Activated T-cell treated with anti-CD3 and anti-CD28 coated beads, Interleukin-2, amount 50 U/mL, for 24 hours (primary cell): ENCODE measurements around the gene BTBD18.

Source experiments
- DNase-seq: peaks from one replicate; pipeline ENCODE4 v3.0.0-alpha.2; 2020
- H3K27ac Mint-ChIP-seq: 2 replicates; pipeline ENCODE4 v1.8.0; 2020; ENCODE audit warnings: mild to moderate bottlenecking, mixed read lengths
- H3K27me3 Mint-ChIP-seq: 2 replicates; pipeline ENCODE4 v1.8.0; 2020; ENCODE audit warnings: mixed read lengths
- H3K36me3 Mint-ChIP-seq: 2 replicates; pipeline ENCODE4 v1.8.0; 2020; ENCODE audit warnings: low read depth, mixed read lengths
- H3K4me1 Mint-ChIP-seq: 2 replicates; pipeline ENCODE4 v1.8.0; 2020; ENCODE audit warnings: low read depth, mixed read lengths
- H3K4me3 Mint-ChIP-seq: 2 replicates; pipeline ENCODE4 v1.8.0; 2020; ENCODE audit warnings: mild to moderate bottlenecking, moderate library complexity, mixed read lengths
- H3K9me3 Mint-ChIP-seq: 2 replicates; pipeline ENCODE4 v1.8.0; 2020; ENCODE audit warnings: mixed read lengths

BTBD18 gene

GRCh38 chr11:57751676-57752253, at the start of gene BTBD18:
TSS of gene BTBD18 (minus strand) at chr11:57751819. CDS start at chr11:57751188, 631 bp downstream.
- peaks cover 26% of the 10 kb centered on the region for H3K36me3 Mint-ChIP-seq
- H3K27me3 Mint-ChIP-seq = no peaks in the 10 kb centered on the region
- DNase-seq = no peak
- H3K9me3 Mint-ChIP-seq = no peaks in the 10 kb centered on the region
- H3K27ac Mint-ChIP-seq = peak within 1 kb of the TSS; percentile 65
- H3K4me1 Mint-ChIP-seq = peaks cover 14% of the 10 kb centered on the region
- H3K4me3 Mint-ChIP-seq = no peak within 1 kb of the TSS

- Mint-ChIP-seq H3K4me1 (peaks cover 24% of the 10 kb centered on the region), H3K9me3 (no peaks in the 10 kb centered on the region), H3K27ac (peak overlapping the region; percentile 88), H3K36me3 (peaks cover 45% of the 10 kb centered on the region), H3K27me3 (no peaks in the 10 kb centered on the region), H3K4me3 (no peak overlapping the region)
- DNase-seq = no peak
Measured at GRCh38 chr11:57801183-57801485, 49.5 kb upstream of the BTBD18 start.

- Mint-ChIP-seq H3K9me3 (no peaks in the 10 kb centered on the region), H3K4me3 (no peak overlapping the region)
- no peak for DNase-seq
Measured at GRCh38 chr11:57800444-57801182, 49.0 kb upstream of the BTBD18 start.

GRCh38 chr11:57798905-57799559, 47.4 kb upstream of the BTBD18 start:
- peaks cover 32% of the 10 kb centered on the region for H3K36me3 Mint-ChIP-seq
- H3K27ac Mint-ChIP-seq = peak overlapping the region; percentile 53
- H3K9me3 Mint-ChIP-seq = no peaks in the 10 kb centered on the region
- DNase-seq = no peak
- H3K27me3 Mint-ChIP-seq = no peaks in the 10 kb centered on the region
- H3K4me3 Mint-ChIP-seq = no peak overlapping the region
- H3K4me1 Mint-ChIP-seq = peaks cover 26% of the 10 kb centered on the region

More at GRCh38 chr11:57800444-57801182, 49.0 kb upstream of the BTBD18 start:
- H3K36me3 Mint-ChIP-seq = peaks cover 43% of the 10 kb centered on the region
- H3K27ac Mint-ChIP-seq = peak overlapping the region; percentile 88
- H3K4me1 Mint-ChIP-seq = peaks cover 24% of the 10 kb centered on the region
- H3K27me3 Mint-ChIP-seq = no peaks in the 10 kb centered on the region

- Mint-ChIP-seq H3K27ac (peak overlapping the region; percentile 87), H3K36me3 (peaks cover 12% of the 10 kb centered on the region), H3K27me3 (no peaks in the 10 kb centered on the region), H3K4me1 (peaks cover 37% of the 10 kb centered on the region), H3K9me3 (no peaks in the 10 kb centered on the region), H3K4me3 (no peak overlapping the region)
- no peak for DNase-seq
Measured at GRCh38 chr11:57793351-57794115, 41.9 kb upstream of the BTBD18 start.

GRCh38 chr11:57792870-57793269, 41.3 kb upstream of the BTBD18 start:
- DNase-seq = no peak

GRCh38 chr11:57792060-57792541, 40.5 kb upstream of the BTBD18 start:
- Mint-ChIP-seq H3K9me3 (no peaks in the 10 kb centered on the region), H3K4me3 (peak overlapping the region; percentile 54), H3K4me1 (peaks cover 37% of the 10 kb centered on the region), H3K27me3 (no peaks in the 10 kb centered on the region), H3K27ac (peak overlapping the region; percentile 93), H3K36me3 (peaks cover 9% of the 10 kb centered on the region)
- peak; percentile 79 for DNase-seq

More at GRCh38 chr11:57792870-57793269, 41.3 kb upstream of the BTBD18 start:
- Mint-ChIP-seq H3K36me3 (peaks cover 9% of the 10 kb centered on the region), H3K27ac (peak overlapping the region; percentile 87), H3K4me1 (peaks cover 37% of the 10 kb centered on the region), H3K9me3 (no peaks in the 10 kb centered on the region), H3K27me3 (no peaks in the 10 kb centered on the region), H3K4me3 (peak overlapping the region; percentile 54)

GRCh38 chr11:57791321-57792059, 39.9 kb upstream of the BTBD18 start:
- Mint-ChIP-seq H3K27me3 (no peaks in the 10 kb centered on the region), H3K4me3 (peak overlapping the region; percentile 54), H3K4me1 (peaks cover 37% of the 10 kb centered on the region), H3K9me3 (no peaks in the 10 kb centered on the region), H3K27ac (peak overlapping the region; percentile 93), H3K36me3 (peaks cover 5% of the 10 kb centered on the region)
- DNase-seq = no peak

GRCh38 chr11:57788703-57789088, 37.1 kb upstream of the BTBD18 start:
- H3K4me3 Mint-ChIP-seq = no peak overlapping the region

GRCh38 chr11:57787920-57788702, 36.5 kb upstream of the BTBD18 start:
- Mint-ChIP-seq H3K27ac (no peak overlapping the region), H3K4me3 (no peak overlapping the region), H3K36me3 (no peaks in the 10 kb centered on the region), H3K27me3 (no peaks in the 10 kb centered on the region), H3K9me3 (no peaks in the 10 kb centered on the region), H3K4me1 (peaks cover 25% of the 10 kb centered on the region)
- no peak for DNase-seq

More at GRCh38 chr11:57788703-57789088, 37.1 kb upstream of the BTBD18 start:
- peaks cover 31% of the 10 kb centered on the region for H3K4me1 Mint-ChIP-seq
- H3K27ac Mint-ChIP-seq = no peak overlapping the region
- H3K27me3 Mint-ChIP-seq = no peaks in the 10 kb centered on the region
- DNase-seq = no peak
- H3K36me3 Mint-ChIP-seq = no peaks in the 10 kb centered on the region
- H3K9me3 Mint-ChIP-seq = no peaks in the 10 kb centered on the region

- no peaks in the 10 kb centered on the region for H3K27me3 Mint-ChIP-seq
- H3K4me3 Mint-ChIP-seq = no peak overlapping the region
- DNase-seq = no peak
- peaks cover 16% of the 10 kb centered on the region for H3K4me1 Mint-ChIP-seq
- no peaks in the 10 kb centered on the region for H3K9me3 Mint-ChIP-seq
- H3K27ac Mint-ChIP-seq = no peak overlapping the region
- no peaks in the 10 kb centered on the region for H3K36me3 Mint-ChIP-seq
Measured at GRCh38 chr11:57787006-57787604, 35.5 kb upstream of the BTBD18 start.

GRCh38 chr11:57786436-57786835, 34.8 kb upstream of the BTBD18 start:
- DNase-seq = no peak
- Mint-ChIP-seq H3K9me3 (no peaks in the 10 kb centered on the region), H3K27ac (no peak overlapping the region), H3K27me3 (no peaks in the 10 kb centered on the region), H3K36me3 (no peaks in the 10 kb centered on the region), H3K4me1 (peaks cover 14% of the 10 kb centered on the region), H3K4me3 (no peak overlapping the region)

- H3K4me3 Mint-ChIP-seq = no peak overlapping the region
- H3K27ac Mint-ChIP-seq = no peak overlapping the region
- no peaks in the 10 kb centered on the region for H3K36me3 Mint-ChIP-seq
- H3K4me1 Mint-ChIP-seq = peaks cover 11% of the 10 kb centered on the region
- DNase-seq = no peak
- H3K27me3 Mint-ChIP-seq = no peaks in the 10 kb centered on the region
- no peaks in the 10 kb centered on the region for H3K9me3 Mint-ChIP-seq
Measured at GRCh38 chr11:57785072-57785471, 33.5 kb upstream of the BTBD18 start.
